ENCODE data around the gene BATF3. TPM values are rescaled to one million over a fixed set of nuclear protein-coding genes. Genes with fewer than 3 reads are reported as not detected.
A peak's percentile ranks its signal among the peaks of the same experiment; 100 is the strongest.

Gene BATF3, protein sequence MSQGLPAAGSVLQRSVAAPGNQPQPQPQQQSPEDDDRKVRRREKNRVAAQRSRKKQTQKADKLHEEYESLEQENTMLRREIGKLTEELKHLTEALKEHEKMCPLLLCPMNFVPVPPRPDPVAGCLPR
- total RNA-seq, result 1 to 10 TPM; 1.0 to 7.5 (median 1.9) TPM

GRCh38 chr1:212699625-212700222 is at the start of gene BATF3:
TSS of gene BATF3 (minus strand) at chr1:212699840. CDS start at chr1:212699762, 78 bp downstream.
- Histone ChIP-seq H3K27ac (peak within 1 kb of the TSS; percentile 50 to 91), H3K9me3 (no peaks in the 10 kb centered on the region), H3K4me3 (peak within 1 kb of the TSS; percentile 54 to 95 (median 67)), H3K27me3 (no peaks in the 10 kb centered on the region), H3K4me1 (peaks cover 0 to 4% of the 10 kb centered on the region in 2 donors), H3K36me3 (no peaks in the 10 kb centered on the region)
- TF ChIP-seq POLR2AphosphoS5 (IDR thresholded peaks at IDR 0.05), result peak in 1 of 3 donors; percentile 20
- no peak for TF ChIP-seq CTCF (IDR thresholded peaks at IDR 0.05)
- intact Hi-C loops (cut with DNase I; ENCODE audit: low total_unique reads), result no loop called here
- no peak for DNase-seq (ENCODE audit: low spot score in 2 of 2)

- TF ChIP-seq CTCF (IDR thresholded peaks at IDR 0.05) (no peak), POLR2AphosphoS5 (IDR thresholded peaks at IDR 0.05) (no peak), POLR2A (IDR thresholded peaks at IDR 0.05) (no peak)
- intact Hi-C loops (cut with DNase I; ENCODE audit: low total_unique reads), result no loop called here
- H3K4me1 ChIP-seq, result no peaks in the 10 kb centered on the region
- no peak for DNase-seq (ENCODE audit: low spot score in 2 of 2)
- no peak overlapping the region for H3K4me3 ChIP-seq
- H3K9me3 ChIP-seq, result no peaks in the 10 kb centered on the region
- H3K27me3 ChIP-seq, result no peaks in the 10 kb centered on the region
- H3K27ac ChIP-seq, result no peak overlapping the region
- no peaks in the 10 kb centered on the region for H3K36me3 ChIP-seq
Observed at GRCh38 chr1:212746546-212746945, 46.9 kb upstream of the BATF3 start.

DNA sequence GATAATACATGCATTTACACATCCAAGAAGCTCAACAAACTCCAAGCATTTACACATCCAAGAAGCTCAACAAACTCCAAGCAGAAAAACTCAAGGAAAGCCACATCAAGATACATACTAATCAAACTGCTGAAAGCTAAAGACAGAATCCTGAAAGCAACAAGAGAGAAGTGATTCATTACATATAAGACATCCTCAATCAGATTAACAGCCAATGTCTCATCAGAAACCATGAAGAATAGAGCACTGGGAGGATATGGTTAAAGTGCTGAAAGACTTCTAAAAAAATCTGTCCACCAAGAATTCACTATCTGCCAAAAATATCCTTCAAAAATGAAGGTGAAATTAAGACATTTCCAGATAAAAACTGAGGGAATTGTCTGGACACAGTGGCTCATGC is 45.7 kb upstream of the BATF3 start:
- H3K27ac ChIP-seq, result no peak overlapping the region
- no peaks in the 10 kb centered on the region for H3K36me3 ChIP-seq
- no peaks in the 10 kb centered on the region for H3K9me3 ChIP-seq
- H3K27me3 ChIP-seq, result no peaks in the 10 kb centered on the region
- DNase-seq (ENCODE audit: low spot score in 2 of 2), result no peak
- intact Hi-C loops (cut with DNase I; ENCODE audit: low total_unique reads), result no loop called here
- no peaks in the 10 kb centered on the region for H3K4me1 ChIP-seq
- H3K4me3 ChIP-seq, result no peak overlapping the region
- TF ChIP-seq POLR2AphosphoS5 (IDR thresholded peaks at IDR 0.05) (no peak), POLR2A (IDR thresholded peaks at IDR 0.05) (no peak), CTCF (IDR thresholded peaks at IDR 0.05) (no peak)

- DNase-seq (ENCODE audit: low spot score in 2 of 2), result no peak
- Histone ChIP-seq H3K27me3 (no peaks in the 10 kb centered on the region), H3K4me1 (no peaks in the 10 kb centered on the region), H3K9me3 (no peaks in the 10 kb centered on the region), H3K36me3 (no peaks in the 10 kb centered on the region), H3K27ac (no peak overlapping the region), H3K4me3 (no peak overlapping the region)
- intact Hi-C loops (cut with DNase I; ENCODE audit: low total_unique reads), result no loop called here
- TF ChIP-seq POLR2AphosphoS5 (IDR thresholded peaks at IDR 0.05) (no peak), POLR2A (IDR thresholded peaks at IDR 0.05) (no peak), CTCF (IDR thresholded peaks at IDR 0.05) (no peak)
Observed at GRCh38 chr1:212743901-212744475, 44.3 kb upstream of the BATF3 start.

- Histone ChIP-seq H3K27me3 (no peaks in the 10 kb centered on the region), H3K9me3 (no peaks in the 10 kb centered on the region), H3K36me3 (no peaks in the 10 kb centered on the region), H3K4me3 (no peak overlapping the region), H3K27ac (no peak overlapping the region), H3K4me1 (no peaks in the 10 kb centered on the region)
- intact Hi-C loops (cut with DNase I; ENCODE audit: low total_unique reads), result no loop called here
- TF ChIP-seq CTCF (IDR thresholded peaks at IDR 0.05) (no peak), POLR2AphosphoS5 (IDR thresholded peaks at IDR 0.05) (no peak), POLR2A (IDR thresholded peaks at IDR 0.05) (no peak)
- DNase-seq (ENCODE audit: low spot score in 2 of 2), result no peak
Observed at GRCh38 chr1:212738330-212738729, 38.7 kb upstream of the BATF3 start.

Data from breast epithelium (tissue), 4 donors.